GM18868 (cell line): ENCODE data around the gene GDPD4.

Experiments
- ATAC-seq: cut with Tn5 transposase; IDR thresholded peaks from one replicate; pipeline ENCODE4 v1.9.1; 2021; ENCODE audit warnings: mild to moderate bottlenecking, moderate library complexity; ENCODE audit not compliant: unreplicated experiment

GDPD4 gene

GRCh38 chr11:77244277-77245027 lies 57.0 kb downstream of the GDPD4 start:
- ATAC-seq: no peak

GRCh38 chr11:77236901-77237300 lies 64.6 kb downstream of the GDPD4 start:
- no peak for ATAC-seq

- no peak for ATAC-seq
These were observed 68.5 kb downstream of the GDPD4 start for GRCh38 chr11:77233011-77233410.

- ATAC-seq: no peak
These were observed 69.2 kb downstream of the GDPD4 start for GRCh38 chr11:77232242-77232641.

GRCh38 chr11:77231800-77232199 lies 69.7 kb downstream of the GDPD4 start:
- no peak for ATAC-seq

- ATAC-seq: no peak
These were observed 70.4 kb downstream of the GDPD4 start for GRCh38 chr11:77230878-77231605.

- no peak for ATAC-seq
These were observed 77.7 kb downstream of the GDPD4 start for GRCh38 chr11:77223797-77224196.

- no peak for ATAC-seq
These were observed 84.3 kb downstream of the GDPD4 start for GRCh38 chr11:77217156-77217555.

- no peak for ATAC-seq
These were observed 86.4 kb downstream of the GDPD4 start for GRCh38 chr11:77215106-77215505.

GRCh38 chr11:77214557-77214956 lies 86.9 kb downstream of the GDPD4 start:
- no peak for ATAC-seq

GRCh38 chr11:77213589-77214428 lies 87.7 kb downstream of the GDPD4 start:
- ATAC-seq: no peak

GRCh38 chr11:77213029-77213579 lies 88.4 kb downstream of the GDPD4 start:
- ATAC-seq: no peak

GRCh38 chr11:77212314-77213007 lies 89.0 kb downstream of the GDPD4 start:
- ATAC-seq: no peak

GRCh38 chr11:77211594-77212251 lies 89.8 kb downstream of the GDPD4 start:
- ATAC-seq: no peak

- no peak for ATAC-seq
These were observed 90.4 kb downstream of the GDPD4 start for GRCh38 chr11:77211040-77211451.

- ATAC-seq: no peak
These were observed 91.8 kb downstream of the GDPD4 start for GRCh38 chr11:77209663-77210062.

- no peak for ATAC-seq
These were observed 93.0 kb downstream of the GDPD4 start for GRCh38 chr11:77208535-77208934.

GRCh38 chr11:77207618-77208313 lies 93.7 kb downstream of the GDPD4 start:
- no peak for ATAC-seq

GRCh38 chr11:77207019-77207485 lies 94.4 kb downstream of the GDPD4 start:
- no peak for ATAC-seq
